Neural cell (in vitro differentiated cells): ENCODE results near the gene SPDYE4. TPM values are rescaled to one million over a fixed set of nuclear protein-coding genes. Genes with fewer than 3 reads are reported as not detected.

Source experiments
- H2AFZ ChIP-seq: fragments of 200-600, 300-800 bp; sonication (generic), shearing (Covaris generic); 2 replicates; pipeline ENCODE4 v1.6.0; 2014; ENCODE audit warnings: low read depth, mild to moderate bottlenecking, antibody characterized with exemption, low read length, moderate library complexity
- H3F3A ChIP-seq: fragments of 200-600 bp; shearing (Covaris generic); 2 replicates; pipeline ENCODE4 v1.6.1; 2016; ENCODE audit warnings: mild to moderate bottlenecking, moderate library complexity, mixed read lengths, antibody characterized with exemption, low read length; ENCODE audit not compliant: insufficient read depth, poor library complexity, severe bottlenecking
- H3K27ac ChIP-seq: fragments of 200-600, 300-800 bp; sonication (generic), shearing (Covaris generic); 2 replicates; pipeline ENCODE4 v1.5.1; 2014; ENCODE audit warnings: mild to moderate bottlenecking, low read length, moderate library complexity
- H3K27me3 ChIP-seq: fragments of 300-800, 200-600 bp; sonication (generic), shearing (Covaris generic); 2 replicates; pipeline ENCODE4 v1.6.0; 2014; ENCODE audit warnings: mild to moderate bottlenecking, low read depth, low read length, moderate library complexity; ENCODE audit not compliant: insufficient read depth
- H3K36me3 ChIP-seq: fragments of 300-800, 200-600 bp; sonication (generic), shearing (Covaris generic); 2 replicates; pipeline ENCODE4 v1.5.1; 2014; ENCODE audit warnings: mild to moderate bottlenecking, antibody characterized with exemption, low read length, moderate library complexity; ENCODE audit not compliant: insufficient read depth
- H3K4me2 ChIP-seq: fragments of 300-800, 200-600 bp; sonication (generic), shearing (Covaris generic); 2 replicates; pipeline ENCODE4 v1.6.0; 2014; ENCODE audit warnings: mild to moderate bottlenecking, low read length
- H3K4me3 ChIP-seq: fragments of 300-800, 200-600 bp; sonication (generic), shearing (Covaris generic); 2 replicates; pipeline ENCODE4 v1.5.1; 2014; ENCODE audit warnings: mild to moderate bottlenecking, low read length, moderate library complexity
- H3K79me2 ChIP-seq: fragments of 200-600 bp; shearing (Covaris generic); replicated peaks from 2 replicates; pipeline ENCODE4 v1.6.0; 2014; ENCODE audit warnings: mild to moderate bottlenecking, low read length, moderate library complexity; ENCODE audit not compliant: insufficient read depth
- H3K9ac ChIP-seq: fragments of 300-800, 200-600 bp; sonication (generic), shearing (Covaris generic); 2 replicates; pipeline ENCODE4 v1.6.1; 2016; ENCODE audit warnings: mild to moderate bottlenecking, low read length, mixed read lengths
- H3K9me2 ChIP-seq: fragments of 200-600 bp; shearing (Covaris generic); 2 replicates; pipeline ENCODE4 v1.6.1; 2016; ENCODE audit warnings: mild to moderate bottlenecking, low read length, mixed read lengths; ENCODE audit not compliant: insufficient read depth
- H3K9me3 ChIP-seq: fragments of 200-600, 300-800 bp; sonication (generic), shearing (Covaris generic); 2 replicates; pipeline ENCODE4 v1.6.1; 2016; ENCODE audit warnings: mild to moderate bottlenecking, mixed run types, low read length, moderate library complexity, mixed read lengths
- H4K20me1 ChIP-seq: fragments of 200-600 bp; shearing (Covaris generic); 2 replicates; pipeline ENCODE4 v1.6.1; 2016; ENCODE audit warnings: mild to moderate bottlenecking, mixed run types; ENCODE audit not compliant: insufficient read depth
- CTCF ChIP-seq: fragments of 450-650 bp; IDR thresholded peaks from 2 replicates; pipeline ENCODE4 v1.5.1; 2014; ENCODE audit warnings: antibody characterized with exemption, mild to moderate bottlenecking, moderate library complexity; ENCODE audit not compliant: poor library complexity, severe bottlenecking
- EP300 ChIP-seq: fragments of 450-650 bp; conservative IDR thresholded peaks from 2 replicates; pipeline ENCODE4 v1.6.1; 2014; ENCODE audit warnings: antibody characterized with exemption, mild to moderate bottlenecking, moderate library complexity; ENCODE audit not compliant: poor library complexity, severe bottlenecking
- EZH2 ChIP-seq: fragments of 200-600, 300-800 bp; shearing (Covaris generic), sonication (generic); IDR thresholded peaks from 2 replicates; pipeline ENCODE4 v1.6.1; 2014; ENCODE audit warnings: antibody characterized with exemption, low read length, borderline replicate concordance, mild to moderate bottlenecking; ENCODE audit not compliant: insufficient read depth, poor library complexity, severe bottlenecking
- MXI1 ChIP-seq: fragments of 450-650 bp; conservative IDR thresholded peaks from 2 replicates; pipeline ENCODE4 v1.6.1; 2014; ENCODE audit warnings: antibody characterized with exemption, mild to moderate bottlenecking; ENCODE audit not compliant: poor library complexity, severe bottlenecking
- POLR2AphosphoS5 ChIP-seq: IDR thresholded peaks from 2 replicates; pipeline ENCODE4 v1.6.1; 2012
- RAD21 ChIP-seq: fragments of 450-650 bp; conservative IDR thresholded peaks from 2 replicates; pipeline ENCODE4 v1.6.1; 2014; ENCODE audit warnings: antibody characterized with exemption, mild to moderate bottlenecking, moderate library complexity
- SMC3 ChIP-seq: fragments of 450-650 bp; conservative IDR thresholded peaks from 2 replicates; pipeline ENCODE4 v1.6.1; 2014; ENCODE audit warnings: antibody characterized with exemption, mild to moderate bottlenecking, moderate library complexity; ENCODE audit not compliant: poor library complexity
- TAF1 ChIP-seq: IDR thresholded peaks from 2 replicates; pipeline ENCODE4 v1.6.1; 2012; ENCODE audit warnings: low read depth
- polyA plus RNA-seq: library from polyadenylated mRNA; depleted of rRNA; stranded (reverse); fragments of >200 nt; gene quantifications from 2 replicates; pipeline ENCODE4 v1.2.3, GENCODE V29; 2014
- TF ChIP-seq, protein P1 (sequence below): IDR thresholded peaks from 2 replicates; pipeline ENCODE4 v1.6.1; 2012; ENCODE audit warnings: borderline replicate concordance

Gene SPDYE4
- polyA plus RNA-seq, 1 donor from 2014 or later: not detected

GRCh38 chr17:8798846-8799569 is 40.7 kb upstream of the SPDYE4 start, which contains the start of gene MFSD6L:
Gene MFSD6L (minus strand): TSS chr17:8799365. CDS start chr17:8799120, 245 bp downstream.
- no peaks in the 10 kb centered on the region for H3K36me3 ChIP-seq
- no peaks in the 10 kb centered on the region for H3F3A ChIP-seq
- no peaks in the 10 kb centered on the region for H3K9me2 ChIP-seq
- TF ChIP-seq CTCF: no peak
- TF ChIP-seq, protein P1, sequence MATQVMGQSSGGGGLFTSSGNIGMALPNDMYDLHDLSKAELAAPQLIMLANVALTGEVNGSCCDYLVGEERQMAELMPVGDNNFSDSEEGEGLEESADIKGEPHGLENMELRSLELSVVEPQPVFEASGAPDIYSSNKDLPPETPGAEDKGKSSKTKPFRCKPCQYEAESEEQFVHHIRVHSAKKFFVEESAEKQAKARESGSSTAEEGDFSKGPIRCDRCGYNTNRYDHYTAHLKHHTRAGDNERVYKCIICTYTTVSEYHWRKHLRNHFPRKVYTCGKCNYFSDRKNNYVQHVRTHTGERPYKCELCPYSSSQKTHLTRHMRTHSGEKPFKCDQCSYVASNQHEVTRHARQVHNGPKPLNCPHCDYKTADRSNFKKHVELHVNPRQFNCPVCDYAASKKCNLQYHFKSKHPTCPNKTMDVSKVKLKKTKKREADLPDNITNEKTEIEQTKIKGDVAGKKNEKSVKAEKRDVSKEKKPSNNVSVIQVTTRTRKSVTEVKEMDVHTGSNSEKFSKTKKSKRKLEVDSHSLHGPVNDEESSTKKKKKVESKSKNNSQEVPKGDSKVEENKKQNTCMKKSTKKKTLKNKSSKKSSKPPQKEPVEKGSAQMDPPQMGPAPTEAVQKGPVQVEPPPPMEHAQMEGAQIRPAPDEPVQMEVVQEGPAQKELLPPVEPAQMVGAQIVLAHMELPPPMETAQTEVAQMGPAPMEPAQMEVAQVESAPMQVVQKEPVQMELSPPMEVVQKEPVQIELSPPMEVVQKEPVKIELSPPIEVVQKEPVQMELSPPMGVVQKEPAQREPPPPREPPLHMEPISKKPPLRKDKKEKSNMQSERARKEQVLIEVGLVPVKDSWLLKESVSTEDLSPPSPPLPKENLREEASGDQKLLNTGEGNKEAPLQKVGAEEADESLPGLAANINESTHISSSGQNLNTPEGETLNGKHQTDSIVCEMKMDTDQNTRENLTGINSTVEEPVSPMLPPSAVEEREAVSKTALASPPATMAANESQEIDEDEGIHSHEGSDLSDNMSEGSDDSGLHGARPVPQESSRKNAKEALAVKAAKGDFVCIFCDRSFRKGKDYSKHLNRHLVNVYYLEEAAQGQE: no peak
- TF ChIP-seq TAF1: no peak
- no peak for TF ChIP-seq SMC3
- no peak for TF ChIP-seq RAD21
- no peak for TF ChIP-seq EZH2
- no peak for TF ChIP-seq EP300
- no peak for TF ChIP-seq POLR2AphosphoS5
- no peak for TF ChIP-seq MXI1
- H3K4me3 ChIP-seq: no peak within 1 kb of the TSS
- no peak within 1 kb of the TSS for H3K4me2 ChIP-seq
- no peaks in the 10 kb centered on the region for H3K79me2 ChIP-seq
- H3K9me3 ChIP-seq: no peaks in the 10 kb centered on the region
- no peak within 1 kb of the TSS for H3K27ac ChIP-seq
- H3K27me3 ChIP-seq: peaks cover 18% of the 10 kb centered on the region
- H3K9ac ChIP-seq: no peak within 1 kb of the TSS
- no peaks in the 10 kb centered on the region for H4K20me1 ChIP-seq
- H2AFZ ChIP-seq: no peak within 1 kb of the TSS

DNA sequence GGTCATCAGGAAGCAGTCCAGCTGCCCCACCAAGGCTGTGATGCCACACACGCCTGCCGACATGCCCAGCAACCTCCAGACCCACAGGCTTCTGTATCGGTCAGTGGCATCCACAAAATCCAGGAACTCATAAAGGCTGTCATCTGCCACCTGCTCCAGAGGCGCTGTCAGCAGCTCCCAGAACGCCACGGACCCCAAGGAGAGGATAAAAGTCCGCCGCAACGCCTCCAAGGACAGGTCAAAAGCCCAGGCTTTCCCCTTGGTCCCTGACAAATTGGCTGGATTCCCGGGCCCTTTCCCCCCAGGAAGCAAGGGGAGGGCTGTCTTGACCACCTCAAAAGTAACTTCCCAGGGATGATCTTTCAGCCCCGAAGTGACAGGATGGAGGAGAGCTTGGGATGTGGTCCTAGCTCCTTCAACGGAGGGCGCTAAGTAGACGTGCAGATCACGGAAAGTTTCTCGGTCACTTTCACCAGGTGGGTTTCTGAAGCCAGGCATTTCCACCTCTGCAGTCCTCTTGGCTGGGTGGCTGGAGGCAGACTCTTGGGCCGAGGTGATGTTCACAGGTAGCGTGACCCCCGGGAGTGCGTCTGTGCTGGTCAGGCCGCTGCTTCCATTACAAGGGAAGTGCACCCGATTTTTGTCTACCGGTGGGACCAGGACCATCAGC is 40.0 kb upstream of the SPDYE4 start:
- H3F3A ChIP-seq: no peaks in the 10 kb centered on the region
- H3K79me2 ChIP-seq: no peaks in the 10 kb centered on the region
- H3K9me3 ChIP-seq: no peaks in the 10 kb centered on the region
- no peak overlapping the region for H2AFZ ChIP-seq
- no peak for TF ChIP-seq CTCF
- TF ChIP-seq MXI1: no peak
- TF ChIP-seq EZH2: no peak
- no peak overlapping the region for H3K4me2 ChIP-seq
- H3K27me3 ChIP-seq: peaks cover 18% of the 10 kb centered on the region
- no peak overlapping the region for H3K4me3 ChIP-seq
- H3K27ac ChIP-seq: no peak overlapping the region
- no peak overlapping the region for H3K9ac ChIP-seq
- H3K9me2 ChIP-seq: no peaks in the 10 kb centered on the region
- H4K20me1 ChIP-seq: no peaks in the 10 kb centered on the region
- H3K36me3 ChIP-seq: no peaks in the 10 kb centered on the region
